DOHH2 (cell line): ENCODE data around the gene AKNA.

Source experiments
- CTCF ChIP-seq: fragments of 200-600 bp; sonication (generic); IDR thresholded peaks from one replicate; pipeline ENCODE4 v1.5.1; 2014; ENCODE audit warnings: antibody characterized with exemption, mild to moderate bottlenecking, low read depth, low read length; ENCODE audit not compliant: poor library complexity, severe bottlenecking
- EZH2phosphoT487 ChIP-seq: fragments of 200-600 bp; sonication (generic); IDR thresholded peaks from 2 replicates; pipeline ENCODE4 v1.6.1; 2017; ENCODE audit warnings: borderline replicate concordance, mild to moderate bottlenecking, antibody characterized with exemption, low read length, moderate library complexity, mixed read lengths

- TF ChIP-seq CTCF, result no peak
- no peak for TF ChIP-seq EZH2phosphoT487
Observed at GRCh38 chr9:114378016-114378415, 9.8 kb downstream of the AKNA start.
